Muscle of back (tissue), 11 donors: ENCODE measurements around the gene DRAXIN. TPM values are rescaled to one million over a fixed set of nuclear protein-coding genes. Genes with fewer than 3 reads are reported as not detected.

Source experiments
- DNase-seq, 3 donors: peaks; one replicate each; pipeline versions ENCODE4 v3.0.0 to v3.0.0-alpha.2; 2013
- polyA plus RNA-seq, 10 donors: library from polyadenylated mRNA; unstranded; fragments of 120-200 nt; gene quantifications; one replicate each; pipeline ENCODE4 v1.2.1, GENCODE V29; 2013; ENCODE audit not compliant: insufficient read length in 10 of 10

The DRAXIN gene
- polyA plus RNA-seq, 10 donors = 0.22 to 0.53 (median 0.36) TPM

DNA sequence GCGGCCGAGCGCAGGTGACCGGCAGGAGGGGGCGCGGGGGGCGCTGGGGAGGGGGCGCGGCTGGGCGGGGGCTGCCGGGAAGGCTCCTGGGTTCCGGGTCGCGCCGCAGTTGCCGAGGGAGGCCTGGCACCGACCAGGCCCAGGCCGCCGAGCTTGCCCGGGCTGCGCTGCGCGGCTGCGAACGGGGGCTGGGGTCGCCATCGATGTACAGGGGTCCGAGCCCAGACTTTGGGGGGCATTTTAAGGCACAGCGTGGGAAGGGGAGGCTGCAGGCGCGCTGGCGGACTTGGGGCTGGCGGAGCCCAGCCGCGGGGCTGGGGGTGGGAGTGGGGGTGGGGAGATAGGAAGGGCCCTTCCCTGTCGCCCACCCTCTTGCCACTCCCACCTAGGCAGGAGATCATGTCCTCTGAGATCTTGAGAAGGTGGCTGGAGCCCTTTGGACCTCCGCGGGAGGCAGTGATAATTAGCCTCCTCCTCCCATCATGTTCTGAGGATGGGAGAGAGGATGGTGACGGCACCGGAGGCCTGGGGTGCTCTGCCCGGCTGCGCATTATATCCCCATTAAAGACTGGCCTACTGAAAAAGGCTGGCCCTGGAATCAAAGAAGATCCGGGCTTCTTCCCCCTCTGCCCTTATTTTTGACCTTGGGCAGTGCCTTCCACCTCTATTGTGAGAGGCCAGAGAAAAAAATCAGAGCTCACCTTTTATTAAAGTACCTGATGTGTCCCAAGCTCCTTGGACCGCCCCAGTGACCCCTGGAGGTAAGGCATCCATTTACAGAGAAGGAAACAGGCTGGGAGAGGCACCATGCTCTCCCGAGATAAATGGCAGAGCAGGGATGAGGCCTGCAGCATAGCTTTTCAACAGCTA lies 36.3 kb upstream of the DRAXIN start:
- no peak for DNase-seq

DNA sequence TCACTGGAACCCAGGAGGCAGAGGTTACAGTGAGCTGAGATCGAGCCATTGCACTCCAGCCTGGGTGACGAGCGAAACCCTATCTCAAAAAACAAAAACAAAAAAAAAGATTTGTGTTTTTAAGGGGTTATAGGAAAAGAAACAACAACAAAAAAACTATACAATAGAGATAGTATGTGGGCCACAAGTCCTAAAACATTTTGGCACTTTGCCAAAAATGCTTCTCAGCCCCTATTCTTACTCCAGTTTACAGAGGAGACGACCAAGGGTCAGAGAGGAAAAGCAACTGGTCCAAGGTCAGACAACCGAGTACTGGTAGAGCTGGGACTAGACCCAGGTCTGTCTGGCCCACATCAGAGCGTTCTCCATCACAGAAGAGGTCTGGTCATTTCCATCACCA lies 33.9 kb upstream of the DRAXIN start:
- no peak for DNase-seq

DNA sequence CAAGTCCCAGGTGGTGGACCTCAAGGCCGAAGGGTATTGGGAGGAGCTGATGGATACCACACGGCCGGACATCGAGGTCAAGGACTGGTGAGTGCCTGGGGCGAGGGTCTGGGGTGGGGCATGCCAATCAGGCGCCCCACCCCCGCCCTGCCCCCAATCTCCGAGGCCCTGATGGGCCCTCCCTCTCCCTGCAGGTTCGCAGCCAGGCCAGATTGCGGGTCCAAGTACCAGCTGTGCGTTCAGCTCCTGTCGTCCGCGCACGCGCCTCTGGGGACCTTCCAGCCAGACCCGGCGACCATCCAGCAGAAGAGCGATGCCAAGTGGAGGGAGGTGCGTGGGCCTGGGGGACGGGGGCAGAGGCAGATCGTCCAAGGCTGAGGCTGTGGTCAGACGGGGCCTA lies 33.0 kb upstream of the DRAXIN start:
- DNase-seq = no peak

DNA sequence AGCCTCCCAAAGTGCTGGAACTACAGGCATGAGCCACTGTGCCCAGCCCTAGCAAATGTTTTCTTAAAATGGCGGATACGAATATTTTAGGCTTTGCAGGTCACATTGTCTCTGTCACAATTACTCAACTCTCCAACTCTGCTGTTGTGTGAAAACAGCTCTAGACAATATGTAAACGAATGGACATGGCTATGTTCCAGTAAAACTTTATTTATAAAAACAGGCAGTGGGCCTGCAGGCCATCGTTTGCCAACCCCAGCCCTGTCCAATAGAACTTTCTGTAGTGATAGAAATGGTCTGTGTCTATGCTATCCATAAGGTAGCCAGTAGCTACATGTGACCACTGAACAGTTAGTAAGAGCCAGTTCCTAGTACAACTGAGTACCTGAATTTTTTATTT lies 31.8 kb upstream of the DRAXIN start:
- no peak for DNase-seq

DNA sequence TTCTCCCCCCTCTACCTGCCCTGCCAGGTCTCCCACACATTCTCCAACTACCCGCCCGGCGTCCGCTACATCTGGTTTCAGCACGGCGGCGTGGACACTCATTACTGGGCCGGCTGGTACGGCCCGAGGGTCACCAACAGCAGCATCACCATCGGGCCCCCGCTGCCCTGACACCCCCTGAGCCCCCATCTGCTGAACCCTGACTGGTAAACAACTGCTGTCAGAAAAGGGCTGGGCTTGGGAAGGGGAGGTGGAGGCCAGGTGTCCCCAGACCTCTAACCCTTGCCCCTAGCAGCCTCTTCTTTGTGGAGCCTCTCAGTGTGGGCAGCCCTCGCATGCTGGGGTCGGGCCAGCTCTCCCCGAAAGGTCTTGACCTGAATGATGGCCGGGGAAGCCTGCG lies 30.4 kb upstream of the DRAXIN start:
- no peak for DNase-seq

DNA sequence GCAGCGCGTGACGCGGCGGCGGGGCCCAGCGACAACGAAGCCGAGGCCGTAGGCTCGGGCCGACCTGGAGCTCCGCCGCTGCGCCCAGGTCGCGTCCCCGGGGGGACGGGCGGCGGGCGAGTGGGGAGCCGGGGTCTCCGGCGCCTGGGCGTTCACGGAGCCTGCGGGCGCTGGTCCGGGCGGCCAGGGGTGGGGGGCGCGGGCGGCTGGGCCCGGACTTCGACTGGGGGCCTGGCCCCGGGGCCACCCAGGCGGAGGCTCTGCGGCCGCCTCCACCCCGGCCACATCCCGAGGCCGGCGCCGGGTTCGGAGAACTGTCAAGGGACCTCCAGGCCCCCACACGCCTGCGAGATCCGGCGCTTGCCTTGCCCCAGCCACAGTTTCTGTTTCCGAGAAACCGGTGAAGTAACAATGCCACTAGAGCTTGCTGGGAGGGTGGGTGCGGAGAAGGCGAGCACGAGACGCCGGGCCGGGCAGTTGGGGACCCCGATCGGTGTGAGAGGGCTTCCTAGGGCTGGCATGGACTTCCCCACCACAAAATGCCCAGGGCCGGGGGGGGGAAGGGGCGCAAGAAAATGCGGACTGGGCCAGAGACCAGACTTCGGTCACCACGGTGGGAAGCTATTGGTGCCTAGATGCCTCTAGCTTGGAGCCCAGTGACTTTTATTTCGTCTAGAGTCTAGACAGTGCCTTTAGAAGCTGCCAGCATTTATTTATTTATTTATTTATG lies 27.0 kb upstream of the DRAXIN start:
- peak in 2 of 3 donors; percentile 42 to 77 for DNase-seq

DNA sequence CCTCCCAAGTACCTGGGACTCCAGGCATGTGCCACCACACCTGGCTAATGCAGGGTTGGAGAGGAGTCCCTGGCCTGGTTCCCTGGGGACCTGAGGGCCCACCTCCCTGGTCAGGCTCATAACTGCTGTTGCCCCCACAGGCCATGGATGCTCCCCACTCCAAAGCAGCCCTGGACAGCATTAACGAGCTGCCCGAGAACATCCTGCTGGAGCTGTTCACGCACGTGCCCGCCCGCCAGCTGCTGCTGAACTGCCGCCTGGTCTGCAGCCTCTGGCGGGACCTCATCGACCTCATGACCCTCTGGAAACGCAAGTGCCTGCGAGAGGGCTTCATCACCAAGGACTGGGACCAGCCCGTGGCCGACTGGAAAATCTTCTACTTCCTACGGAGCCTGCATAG lies 23.0 kb upstream of the DRAXIN start:
- no peak for DNase-seq

DNA sequence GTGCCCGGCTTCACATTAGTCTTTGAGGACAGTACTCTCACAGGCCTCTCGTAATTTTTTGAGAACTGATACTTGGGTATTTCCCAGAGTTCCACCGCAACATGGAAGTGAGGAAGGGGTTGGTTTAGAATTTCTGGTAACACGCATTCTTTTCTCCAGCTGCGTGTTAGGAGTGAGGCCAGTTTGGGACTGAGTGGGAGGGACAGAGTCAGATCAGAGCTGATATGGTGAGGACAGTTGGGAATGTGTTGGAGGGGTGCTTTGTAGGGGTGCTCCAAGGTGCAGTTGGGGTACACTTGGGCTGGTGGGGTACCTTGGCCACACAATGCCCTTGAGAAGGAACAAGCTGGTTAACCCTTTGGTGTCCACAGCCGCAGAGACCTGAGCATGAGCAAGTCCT lies 20.8 kb upstream of the DRAXIN start:
- no peak for DNase-seq

DNA sequence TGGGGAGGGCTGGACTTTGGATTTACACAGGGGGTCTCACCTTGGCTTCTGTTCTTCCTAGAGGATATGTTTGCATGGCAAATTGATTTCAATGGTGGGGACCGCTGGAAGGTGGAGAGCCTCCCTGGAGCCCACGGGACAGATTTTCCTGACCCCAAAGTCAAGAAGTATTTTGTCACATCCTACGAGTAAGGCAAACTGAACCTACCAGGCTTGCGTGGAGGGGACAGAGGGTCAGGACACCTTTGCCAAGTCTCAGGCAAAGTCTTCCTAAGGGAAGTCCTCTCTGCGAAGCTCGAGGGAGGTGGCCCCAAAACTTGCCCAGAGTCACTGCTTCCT lies 20.3 kb upstream of the DRAXIN start:
- DNase-seq = no peak

DNA sequence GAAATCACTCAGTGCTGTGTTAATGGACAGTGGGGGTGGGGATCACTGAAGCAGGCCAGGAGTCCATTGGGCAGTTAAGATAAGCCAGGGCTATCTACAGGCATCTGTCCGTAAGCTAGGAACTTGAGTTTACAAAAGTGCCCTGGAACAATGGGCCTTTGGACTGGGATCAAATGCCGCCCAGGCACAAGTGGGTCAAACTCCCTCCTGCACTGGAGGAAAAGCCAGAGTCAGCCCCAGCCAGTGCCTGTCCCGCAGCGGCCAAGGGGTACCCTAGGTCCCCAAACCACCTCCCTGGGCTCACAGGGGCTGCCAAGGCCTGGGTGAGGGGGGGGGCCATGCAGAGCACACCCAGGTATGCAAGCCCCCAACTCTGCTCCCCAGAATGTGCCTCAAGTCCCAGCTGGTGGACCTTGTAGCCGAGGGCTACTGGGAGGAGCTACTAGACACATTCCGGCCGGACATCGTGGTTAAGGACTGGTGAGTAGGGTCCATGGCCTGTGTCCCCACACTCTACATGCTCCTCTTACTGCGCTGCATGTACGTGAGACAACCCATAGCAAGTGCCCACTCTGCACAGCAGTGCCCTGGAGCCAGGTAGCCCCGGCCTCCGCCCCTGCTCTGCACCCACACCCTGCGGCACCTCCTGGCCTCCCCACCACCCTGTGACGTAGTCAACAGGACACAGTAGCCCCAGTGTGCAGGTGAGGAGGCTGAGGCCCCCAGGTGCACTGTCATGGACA lies 19.8 kb upstream of the DRAXIN start:
- DNase-seq = no peak

DNA sequence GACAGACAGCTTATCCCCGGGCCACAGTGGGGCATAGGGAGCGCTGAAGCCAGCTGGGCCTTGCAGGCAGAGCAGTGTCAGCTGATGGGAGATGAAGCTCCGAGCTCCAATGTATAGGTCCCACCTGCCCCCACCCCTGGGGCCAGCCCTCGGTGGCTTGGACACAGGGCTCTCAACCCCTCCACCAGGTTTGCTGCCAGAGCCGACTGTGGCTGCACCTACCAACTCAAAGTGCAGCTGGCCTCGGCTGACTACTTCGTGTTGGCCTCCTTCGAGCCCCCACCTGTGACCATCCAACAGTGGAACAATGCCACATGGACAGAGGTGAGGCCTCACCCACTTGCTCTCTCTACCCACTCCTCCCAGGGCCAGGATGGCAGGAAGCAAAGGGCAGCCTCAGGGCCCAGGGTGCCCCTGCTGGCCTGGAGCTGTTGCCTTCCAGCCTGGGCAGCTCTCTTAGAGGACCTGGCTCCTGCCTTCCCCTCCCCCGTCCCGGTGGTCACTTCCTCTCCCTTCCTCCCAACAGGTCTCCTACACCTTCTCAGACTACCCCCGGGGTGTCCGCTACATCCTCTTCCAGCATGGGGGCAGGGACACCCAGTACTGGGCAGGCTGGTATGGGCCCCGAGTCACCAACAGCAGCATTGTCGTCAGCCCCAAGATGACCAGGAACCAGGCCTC lies 18.3 kb upstream of the DRAXIN start:
- DNase-seq = no peak

DNA sequence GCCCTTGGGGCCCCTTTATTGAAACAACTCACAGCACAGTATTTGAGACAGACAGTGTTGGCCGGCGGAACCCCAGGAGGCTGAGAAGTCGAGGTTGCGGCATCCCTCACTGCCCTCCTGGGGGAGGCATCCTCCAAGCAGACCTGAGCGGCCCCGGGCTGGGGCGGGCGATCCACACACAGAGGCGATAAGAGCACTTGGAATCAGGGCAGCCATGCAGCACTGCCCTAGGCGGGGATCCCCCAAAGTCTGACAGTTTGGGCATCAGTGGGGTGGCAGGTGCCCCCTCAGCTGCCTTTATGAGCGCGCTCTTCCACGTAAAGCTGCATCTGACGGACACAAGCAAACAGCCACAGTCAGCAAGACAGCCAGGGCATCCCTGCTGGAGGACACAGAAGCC lies 17.0 kb upstream of the DRAXIN start:
- DNase-seq = no peak

DNA sequence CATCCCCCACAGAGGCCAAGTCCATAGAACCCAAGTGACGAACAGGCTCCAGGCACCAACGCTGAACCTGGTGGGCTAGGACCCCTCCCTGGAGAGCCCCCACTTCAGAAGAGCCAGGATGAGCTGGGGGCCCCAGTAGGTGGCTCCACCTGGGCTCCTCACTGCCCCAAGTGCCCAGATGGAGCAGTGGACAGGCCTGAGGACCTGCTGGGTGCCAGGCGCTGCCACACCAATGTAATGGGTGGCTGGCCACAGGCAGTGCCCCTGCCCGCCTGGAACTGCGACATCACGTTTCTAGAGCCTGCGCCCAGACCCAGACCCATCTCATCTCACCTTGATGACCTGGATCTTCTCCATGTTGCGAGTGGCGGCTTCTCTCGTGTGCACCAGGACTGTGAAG lies 16.2 kb upstream of the DRAXIN start:
- DNase-seq = no peak

DNA sequence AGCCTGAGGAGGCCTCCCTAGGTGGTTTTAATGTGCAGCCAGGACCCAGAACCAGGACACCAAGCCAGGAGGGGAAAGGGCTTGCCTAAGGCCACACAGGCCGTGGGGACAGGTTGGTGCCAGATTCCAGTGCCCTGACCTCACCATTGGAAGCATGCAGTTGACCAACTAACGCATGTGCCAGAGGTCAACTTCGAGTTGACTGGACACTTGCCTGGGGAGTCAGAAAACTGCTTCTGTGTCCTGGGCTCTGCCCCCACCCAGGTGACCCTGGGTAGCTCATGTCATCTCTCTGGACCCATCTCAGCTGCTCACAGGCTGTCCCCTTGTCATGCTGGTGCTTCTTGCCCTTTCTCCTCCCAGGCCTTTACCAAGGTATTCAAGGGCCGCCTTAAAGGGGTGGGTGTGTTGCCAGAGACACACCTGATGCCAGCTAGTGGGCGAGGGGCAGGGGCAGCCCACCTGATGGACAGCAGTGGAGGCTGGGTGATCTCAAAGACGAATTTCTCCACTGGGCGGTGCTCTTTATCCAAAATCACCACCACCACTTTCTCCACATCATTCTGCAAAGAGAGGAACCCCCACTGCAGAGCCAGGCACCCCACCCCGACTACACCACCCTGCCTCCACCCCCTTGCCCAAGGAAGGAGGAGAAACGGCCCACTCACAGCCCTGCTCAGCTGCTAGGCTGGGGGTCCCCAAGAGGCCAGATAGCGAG lies 15.0 kb upstream of the DRAXIN start:
- no peak for DNase-seq

DNA sequence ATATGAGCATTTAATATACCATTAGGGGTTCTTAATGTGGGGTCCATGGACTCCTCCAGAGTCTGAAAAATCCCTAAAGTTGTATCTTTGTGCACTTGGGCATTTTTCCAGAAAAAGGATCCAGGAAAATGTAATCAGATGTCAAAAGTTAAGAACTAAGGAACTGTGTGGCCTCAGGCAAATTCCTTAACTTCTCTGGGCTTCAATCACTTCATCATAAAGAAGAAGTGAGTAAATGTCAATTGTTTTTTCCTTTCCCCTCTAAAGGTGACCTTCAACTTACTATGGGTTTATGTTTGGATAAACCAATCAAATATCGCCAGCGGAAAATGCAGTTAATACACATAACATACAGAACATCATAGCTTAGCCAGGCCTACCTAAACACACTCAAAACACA lies 13.1 kb upstream of the DRAXIN start:
- DNase-seq = no peak

DNA sequence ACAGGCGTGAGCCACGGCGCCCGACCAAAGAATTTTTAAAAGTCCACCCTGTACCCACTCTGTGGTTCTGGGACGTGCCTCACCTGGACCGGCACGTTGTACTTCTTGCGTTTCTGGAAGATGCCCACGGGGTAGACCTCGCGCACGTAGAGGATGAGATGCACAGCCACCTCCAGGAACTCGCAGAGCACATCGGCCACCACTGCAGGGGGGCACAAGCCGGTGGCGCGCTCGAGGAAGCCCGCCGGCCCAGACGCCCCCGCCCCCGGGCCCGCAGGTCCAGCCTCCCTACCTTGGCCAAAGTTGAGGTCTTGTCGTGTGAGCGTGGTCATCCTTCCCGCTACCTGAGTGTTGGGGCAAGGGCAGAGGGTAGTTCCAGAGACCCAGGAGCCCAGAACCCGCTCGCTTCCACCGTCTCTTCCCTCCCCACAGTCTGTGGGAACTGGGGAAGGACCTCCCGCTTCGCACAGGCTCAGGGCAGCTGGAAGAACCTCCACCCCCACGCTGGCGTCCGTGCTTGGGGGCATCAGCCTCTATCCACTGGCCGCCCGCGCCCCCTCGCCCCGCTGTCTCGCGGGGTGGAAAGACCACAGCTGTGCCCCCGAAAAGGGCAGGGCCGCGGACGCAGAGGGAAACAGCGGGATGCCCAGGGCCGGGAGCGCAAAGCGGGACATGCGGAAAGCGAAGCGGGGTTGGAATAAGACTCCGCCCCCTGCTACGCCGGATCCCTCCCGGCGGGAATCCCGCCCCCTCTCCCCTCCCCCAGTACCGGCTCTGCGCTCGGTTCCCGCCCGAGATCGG lies 11.0 kb upstream of the DRAXIN start:
- no peak for DNase-seq

DNA sequence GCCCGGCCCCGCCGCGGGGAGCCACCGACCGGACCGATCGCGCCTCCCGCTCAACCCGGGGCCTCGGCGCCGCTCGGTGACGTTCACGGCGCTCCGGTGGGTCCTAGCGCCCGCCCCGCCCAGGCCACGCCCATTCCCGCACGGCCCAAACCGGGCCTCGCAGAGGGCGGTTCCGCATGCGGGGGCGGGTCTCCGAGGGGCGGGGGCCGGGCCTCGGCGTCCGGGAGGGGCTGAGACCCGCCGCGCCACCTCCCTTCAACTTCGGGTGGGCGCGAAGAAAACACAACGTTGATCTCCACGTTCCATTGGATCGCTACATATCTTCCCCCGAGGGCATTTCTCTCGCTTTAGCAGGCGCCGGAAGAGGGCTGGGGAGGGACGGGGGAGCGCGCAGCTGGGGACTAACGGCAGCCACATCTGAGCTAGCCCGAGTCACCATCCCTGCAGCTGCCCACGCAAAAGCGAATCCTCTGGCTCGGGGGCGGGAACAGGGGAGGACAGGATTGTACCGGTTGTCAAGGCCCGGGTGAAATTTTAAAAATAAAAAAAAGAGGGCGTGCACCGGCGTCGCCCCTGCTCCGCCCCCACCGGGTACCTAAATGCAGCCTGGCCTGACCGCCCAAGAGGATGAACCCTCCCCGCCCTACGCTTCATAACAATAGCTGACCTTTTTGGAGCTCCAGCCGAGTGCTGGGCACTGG lies 10.3 kb upstream of the DRAXIN start, which contains the start of gene MAD2L2:
Gene MAD2L2 (minus strand): TSS at position 78 of the 701 bp plus-strand sequence. CDS start 547 bp downstream, outside the sequence.
- peak; percentile 82 to 96 (median 92) for DNase-seq

DNA sequence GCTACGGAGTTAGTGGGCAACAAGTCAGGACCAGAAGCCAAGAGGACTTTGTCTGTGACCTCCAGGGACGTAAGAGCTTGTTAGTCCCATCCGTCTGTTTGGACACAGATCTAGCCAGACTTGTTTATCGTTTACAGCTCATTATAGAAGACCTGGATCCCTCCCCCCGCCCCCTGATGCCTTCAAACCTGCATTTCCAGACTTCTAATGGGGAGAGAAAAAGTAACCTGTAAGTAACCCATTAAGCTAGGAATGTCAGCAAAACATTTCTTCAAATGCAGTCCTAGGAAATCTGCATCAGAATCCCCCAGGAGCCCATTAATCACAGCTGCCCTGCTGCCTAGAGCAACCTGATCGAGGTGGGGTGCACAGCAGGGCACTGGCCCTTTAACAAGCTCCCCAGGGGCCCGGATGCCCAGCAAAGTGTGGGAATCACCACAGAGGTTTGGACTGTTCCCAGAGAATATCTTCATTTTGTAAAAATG lies 9.2 kb upstream of the DRAXIN start:
- no peak for DNase-seq

DNA sequence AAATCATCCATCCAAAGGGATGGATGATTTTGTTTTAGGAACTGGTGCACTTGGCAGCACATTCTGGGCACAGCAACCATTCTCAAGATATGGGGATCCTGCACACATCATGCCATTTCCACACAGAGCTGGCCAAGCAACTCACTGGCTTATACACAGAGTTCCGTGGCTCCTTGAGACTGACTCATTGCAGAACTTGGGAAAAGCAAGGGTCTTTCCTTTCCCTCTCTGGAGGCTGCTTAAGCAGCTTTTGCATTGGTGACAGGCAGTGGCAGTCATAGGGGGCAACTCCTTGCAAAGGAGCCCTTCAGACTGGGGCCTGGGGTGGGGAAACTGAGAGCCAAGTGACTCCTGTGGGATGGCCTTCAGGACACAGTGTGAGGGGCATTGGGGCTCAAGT lies 8.7 kb upstream of the DRAXIN start:
- DNase-seq = no peak

DNA sequence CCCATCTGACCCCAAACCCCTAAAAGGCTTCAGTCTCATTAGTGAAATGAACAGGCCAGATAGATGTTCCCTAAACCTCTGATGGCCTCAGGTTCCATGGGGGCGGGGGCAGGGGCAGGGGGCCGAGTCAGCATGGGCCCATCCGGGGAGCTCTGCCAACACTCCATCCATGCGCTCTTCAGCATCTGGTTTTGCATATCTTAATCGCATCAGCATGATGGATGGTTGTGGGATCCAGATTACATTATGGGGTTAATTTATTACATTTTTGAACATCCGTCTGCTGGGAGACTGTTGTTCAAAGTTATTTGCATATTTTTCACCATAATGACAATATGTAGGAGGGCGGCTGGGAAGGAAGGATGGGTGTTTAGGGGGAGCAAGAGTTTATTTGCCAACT lies 7.4 kb upstream of the DRAXIN start:
- DNase-seq = no peak
